HG03521 (cell line): ENCODE measurements around the gene SLC38A3.
"Not testable (repeated sequence)": the region's sequence is repeated elsewhere in the genome, so short reads cannot be mapped to it uniquely, and the experiment has no call there.

Experiments
- ATAC-seq: cut with Tn5 transposase; IDR thresholded peaks from one replicate; pipeline ENCODE4 v1.9.1; 2021; ENCODE audit warnings: mild to moderate bottlenecking, moderate library complexity; ENCODE audit not compliant: unreplicated experiment

SLC38A3 gene

GRCh38 chr3:50230104-50230793 lies 25.2 kb downstream of the SLC38A3 start:
- ATAC-seq: no peak

- no peak for ATAC-seq
Measured at GRCh38 chr3:50230794-50231125, 25.7 kb downstream of the SLC38A3 start.

GRCh38 chr3:50231581-50231980 lies 26.5 kb downstream of the SLC38A3 start:
- no peak for ATAC-seq

GRCh38 chr3:50232303-50232702 lies 27.2 kb downstream of the SLC38A3 start:
- ATAC-seq: no peak

- ATAC-seq: no peak
Measured at GRCh38 chr3:50233176-50233575, 28.1 kb downstream of the SLC38A3 start.

- peak; percentile 91 for ATAC-seq
Measured at GRCh38 chr3:50235716-50236483, 30.8 kb downstream of the SLC38A3 start, which contains the start of gene GNAI2. Gene GNAI2 (plus strand): TSS chr3:50236204. CDS start chr3:50236336, 132 bp downstream.

- ATAC-seq: no peak
Measured at GRCh38 chr3:50236484-50237132, 31.5 kb downstream of the SLC38A3 start.

- no peak for ATAC-seq
Measured at GRCh38 chr3:50237133-50237651, 32.1 kb downstream of the SLC38A3 start.

- ATAC-seq: no peak
Measured at GRCh38 chr3:50237754-50238548, 32.9 kb downstream of the SLC38A3 start.

- ATAC-seq: no peak
Measured at GRCh38 chr3:50238549-50239026, 33.5 kb downstream of the SLC38A3 start.

GRCh38 chr3:50239649-50240048 lies 34.6 kb downstream of the SLC38A3 start:
- ATAC-seq: no peak

- no peak for ATAC-seq
Measured at GRCh38 chr3:50241163-50241562, 36.1 kb downstream of the SLC38A3 start.

- no peak for ATAC-seq
Measured at GRCh38 chr3:50241713-50242380, 36.8 kb downstream of the SLC38A3 start.

GRCh38 chr3:50242381-50242770 lies 37.3 kb downstream of the SLC38A3 start:
- ATAC-seq: no peak

- ATAC-seq: no peak
Measured at GRCh38 chr3:50242851-50243542, 37.9 kb downstream of the SLC38A3 start.

- ATAC-seq: no peak
Measured at GRCh38 chr3:50243543-50243895, 38.4 kb downstream of the SLC38A3 start.

GRCh38 chr3:50244813-50245212 lies 39.7 kb downstream of the SLC38A3 start:
- ATAC-seq: not testable (repeated sequence)

- ATAC-seq: no peak
Measured at GRCh38 chr3:50245251-50245745, 40.2 kb downstream of the SLC38A3 start.

GRCh38 chr3:50245831-50246516 lies 40.9 kb downstream of the SLC38A3 start:
- peak; percentile 64 for ATAC-seq
